OCI-LY3 (cell line): Measurements from ENCODE around the gene AQP6.

Experiments
- H2AFZ ChIP-seq: fragments of 200-600, 300-600 bp; shearing (Covaris generic); 2 replicates; pipeline ENCODE4 v1.6.0; 2014; ENCODE audit warnings: antibody characterized with exemption, low read depth, low read length
- H3K27ac ChIP-seq: fragments of 200-600, 300-600 bp; sonication (generic); 2 replicates; pipeline ENCODE4 v1.5.1; 2014; ENCODE audit warnings: mild to moderate bottlenecking, low read length, moderate library complexity, mixed read lengths
- H3K27me3 ChIP-seq: fragments of 200-600, 300-600 bp; sonication (generic); 2 replicates; pipeline ENCODE4 v1.6.1; 2014; ENCODE audit warnings: low read depth, low read length, mixed read lengths
- H3K36me3 ChIP-seq: fragments of 200-600, 300-600 bp; sonication (generic); replicated peaks from 2 replicates; pipeline ENCODE3; 2014; ENCODE audit warnings: low read depth, low read length, mixed read lengths
- H3K4me1 ChIP-seq: fragments of 300-600, 200-600 bp; sonication (generic); 2 replicates; pipeline ENCODE4 v1.6.1; 2014; ENCODE audit warnings: low read length, mixed read lengths
- H3K4me2 ChIP-seq: fragments of 200-600, 300-600 bp; sonication (generic); 2 replicates; pipeline ENCODE4 v1.6.1; 2014; ENCODE audit warnings: low read length, mixed read lengths
- H3K4me3 ChIP-seq: fragments of 300-600, 200-600 bp; sonication (generic); 2 replicates; pipeline ENCODE4 v1.5.1; 2014; ENCODE audit warnings: antibody characterized with exemption, mild to moderate bottlenecking, low read length, moderate library complexity
- H3K79me2 ChIP-seq: fragments of 300-600, 200-600 bp; shearing (Covaris generic); 2 replicates; pipeline ENCODE4 v1.6.1; 2014; ENCODE audit warnings: mild to moderate bottlenecking, low read length, mixed read lengths
- H3K9ac ChIP-seq: fragments of 300-600, 200-600 bp; shearing (Covaris generic); 2 replicates; pipeline ENCODE4 v1.6.0; 2014; ENCODE audit warnings: mild to moderate bottlenecking, low read length, moderate library complexity
- H3K9me3 ChIP-seq: fragments of 200-600, 300-600 bp; shearing (Covaris generic); 2 replicates; pipeline ENCODE4 v1.6.1; 2014; ENCODE audit warnings: low read length, mixed read lengths; ENCODE audit not compliant: insufficient read depth
- H4K20me1 ChIP-seq: fragments of 200-600, 300-600 bp; sonication (generic); 2 replicates; pipeline ENCODE4 v1.6.1; 2016; ENCODE audit warnings: low read length, mixed read lengths; ENCODE audit not compliant: insufficient read depth
- CTCF ChIP-seq: fragments of 200-600, 300-600 bp; sonication (generic); IDR thresholded peaks from 2 replicates; pipeline ENCODE4 v1.5.1; 2014; ENCODE audit warnings: antibody characterized with exemption, low read length, low read depth
- EZH2phosphoT487 ChIP-seq: fragments of 200-600 bp; shearing (Covaris generic); IDR thresholded peaks from 2 replicates; pipeline ENCODE4 v1.6.1; 2018; ENCODE audit warnings: antibody characterized with exemption, mixed run types, low read depth

Gene AQP6

GRCh38 chr12:49978125-49978524, 5.4 kb downstream of the AQP6 start:
- Histone ChIP-seq H3K9me3 (no peaks in the 10 kb centered on the region), H3K79me2 (no peaks in the 10 kb centered on the region), H3K4me1 (no peaks in the 10 kb centered on the region), H3K27me3 (no peaks in the 10 kb centered on the region), H3K9ac (no peak overlapping the region), H4K20me1 (no peaks in the 10 kb centered on the region), H3K4me3 (no peak overlapping the region), H3K4me2 (no peak overlapping the region), H2AFZ (no peak overlapping the region), H3K27ac (no peak overlapping the region), H3K36me3 (no peaks in the 10 kb centered on the region)
- TF ChIP-seq CTCF (no peak), EZH2phosphoT487 (no peak)

- Histone ChIP-seq H3K4me2 (no peak overlapping the region), H3K4me1 (no peaks in the 10 kb centered on the region), H3K36me3 (peaks cover under 1% of the 10 kb centered on the region), H3K4me3 (no peak overlapping the region), H3K9me3 (no peaks in the 10 kb centered on the region), H3K9ac (no peak overlapping the region), H3K79me2 (no peaks in the 10 kb centered on the region), H3K27ac (no peak overlapping the region), H3K27me3 (no peaks in the 10 kb centered on the region), H2AFZ (no peak overlapping the region), H4K20me1 (no peaks in the 10 kb centered on the region)
- TF ChIP-seq CTCF (no peak), EZH2phosphoT487 (no peak)
These were observed 6.4 kb downstream of the AQP6 start for GRCh38 chr12:49979016-49979586.

GRCh38 chr12:49979791-49980190, 7.0 kb downstream of the AQP6 start:
- peaks cover 4% of the 10 kb centered on the region for H3K36me3 ChIP-seq
- H3K9ac ChIP-seq: no peak overlapping the region
- no peak overlapping the region for H3K27ac ChIP-seq
- H4K20me1 ChIP-seq: no peaks in the 10 kb centered on the region
- H3K4me2 ChIP-seq: no peak overlapping the region
- no peak overlapping the region for H3K4me3 ChIP-seq
- TF ChIP-seq CTCF: no peak
- TF ChIP-seq EZH2phosphoT487: no peak
- no peaks in the 10 kb centered on the region for H3K79me2 ChIP-seq
- no peaks in the 10 kb centered on the region for H3K4me1 ChIP-seq
- H3K9me3 ChIP-seq: no peaks in the 10 kb centered on the region
- no peaks in the 10 kb centered on the region for H3K27me3 ChIP-seq
- no peak overlapping the region for H2AFZ ChIP-seq

GRCh38 chr12:49980501-49981349, 8.0 kb downstream of the AQP6 start:
- Histone ChIP-seq H3K4me3 (no peak overlapping the region), H3K9me3 (no peaks in the 10 kb centered on the region), H4K20me1 (no peaks in the 10 kb centered on the region), H3K79me2 (no peaks in the 10 kb centered on the region), H2AFZ (no peak overlapping the region), H3K27me3 (no peaks in the 10 kb centered on the region), H3K4me1 (no peaks in the 10 kb centered on the region), H3K27ac (no peak overlapping the region), H3K4me2 (no peak overlapping the region), H3K9ac (no peak overlapping the region), H3K36me3 (peaks cover 5% of the 10 kb centered on the region)
- TF ChIP-seq CTCF (no peak), EZH2phosphoT487 (no peak)
